ENCODE measurements around the gene ARPC1B.

- TF ChIP-seq EZH2phosphoT487 (IDR thresholded peaks at IDR 0.05; ENCODE audit: insufficient read depth, low read depth) (no peak), EZH2 (IDR thresholded peaks at IDR 0.05; ENCODE audit: insufficient read depth, poor library complexity, severe bottlenecking) (no peak)
These were observed 55.2 kb downstream of the ARPC1B start for GRCh38 chr7:99429756-99430155.
